Measurements from ENCODE around the gene WRNIP1. TPM values are rescaled to one million over a fixed set of nuclear protein-coding genes. Genes with fewer than 3 reads are reported as not detected.

Gene WRNIP1
- total and polyA plus RNA-seq, 9 of the 15 experiments (the other 6 are each of a cell fraction or from before 2014, with no cell fraction given): 13.2 to 63.6 (median 48.6) TPM

DNA sequence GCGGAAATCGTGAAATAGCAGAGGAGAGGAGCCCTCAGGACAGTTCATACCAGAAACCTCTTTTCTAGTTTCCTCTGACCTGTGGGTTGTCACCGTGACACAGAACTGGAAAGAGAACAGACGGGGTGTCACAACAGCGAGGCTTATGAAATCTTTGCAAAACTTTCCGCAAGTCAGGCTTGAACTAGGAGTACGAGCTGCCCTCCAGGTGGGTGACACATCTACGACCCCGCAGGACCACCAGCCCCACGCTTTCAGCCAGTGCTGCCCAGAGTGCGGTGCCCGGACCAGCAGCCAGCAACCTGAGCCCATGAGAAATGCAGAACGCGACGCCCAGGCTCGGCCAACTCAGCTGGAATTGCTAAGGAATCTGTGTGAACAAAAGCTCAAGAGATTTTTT lies 30.8 kb downstream of the WRNIP1 start:
- POLR2A ChIA-PET: interaction anchor here (1.8 to 2.8 kb wide), 2 partner anchors 13 to 19 kb away, joined by 4 to 12 read pairs; no protein-coding TSS in a partner anchor
- intact Hi-C loops (cut with micrococcal nuclease): no loop called here
- WGBS (ENCODE audit: insufficient coverage, low coverage, missing lambda C conversion rate): 96% methylated on average over 16 of the region's 16 CpGs
- no peak for TF ChIP-seq KLF13 (tag; IDR thresholded peaks at IDR 0.05; ENCODE audit: borderline replicate concordance, low read depth)
- TF ChIP-seq FOSL1 (tag; conservative IDR thresholded peaks at IDR 0.05): no peak
- TF ChIP-seq, protein P1, sequence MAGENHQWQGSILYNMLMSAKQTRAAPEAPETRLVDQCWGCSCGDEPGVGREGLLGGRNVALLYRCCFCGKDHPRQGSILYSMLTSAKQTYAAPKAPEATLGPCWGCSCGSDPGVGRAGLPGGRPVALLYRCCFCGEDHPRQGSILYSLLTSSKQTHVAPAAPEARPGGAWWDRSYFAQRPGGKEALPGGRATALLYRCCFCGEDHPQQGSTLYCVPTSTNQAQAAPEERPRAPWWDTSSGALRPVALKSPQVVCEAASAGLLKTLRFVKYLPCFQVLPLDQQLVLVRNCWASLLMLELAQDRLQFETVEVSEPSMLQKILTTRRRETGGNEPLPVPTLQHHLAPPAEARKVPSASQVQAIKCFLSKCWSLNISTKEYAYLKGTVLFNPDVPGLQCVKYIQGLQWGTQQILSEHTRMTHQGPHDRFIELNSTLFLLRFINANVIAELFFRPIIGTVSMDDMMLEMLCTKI (IDR thresholded peaks at IDR 0.05; ENCODE audit: partially characterized antibody): no peak
- no peak for TF ChIP-seq JUND (IDR thresholded peaks at IDR 0.05; ENCODE audit: borderline replicate concordance, low read depth, low read length)
- TF ChIP-seq JUND (tag; IDR thresholded peaks at IDR 0.05; ENCODE audit: borderline replicate concordance, low read depth, low read length): no peak
- TF ChIP-seq, protein P2, sequence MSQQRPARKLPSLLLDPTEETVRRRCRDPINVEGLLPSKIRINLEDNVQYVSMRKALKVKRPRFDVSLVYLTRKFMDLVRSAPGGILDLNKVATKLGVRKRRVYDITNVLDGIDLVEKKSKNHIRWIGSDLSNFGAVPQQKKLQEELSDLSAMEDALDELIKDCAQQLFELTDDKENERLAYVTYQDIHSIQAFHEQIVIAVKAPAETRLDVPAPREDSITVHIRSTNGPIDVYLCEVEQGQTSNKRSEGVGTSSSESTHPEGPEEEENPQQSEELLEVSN (IDR thresholded peaks at IDR 0.05; ENCODE audit: borderline replicate concordance in 1 of 2, extremely low read depth in 1 of 2, insufficient read depth in 1 of 2, insufficient read length in 1 of 2, low read depth in 1 of 2, low read length in 1 of 2, poor library complexity in 1 of 2, severe bottlenecking in 1 of 2): no peak
- no peak for TF ChIP-seq PHTF2 (CRISPR knock-in tag; IDR thresholded peaks at IDR 0.05)
- no peak for TF ChIP-seq SMARCE1 (IDR thresholded peaks at IDR 0.05)
- TF ChIP-seq, protein P3, sequence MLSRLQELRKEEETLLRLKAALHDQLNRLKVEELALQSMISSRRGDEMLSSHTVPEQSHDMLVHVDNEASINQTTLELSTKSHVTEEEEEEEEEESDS (CRISPR knock-in tag; IDR thresholded peaks at IDR 0.05): no peak
- TF ChIP-seq ZFP30 (CRISPR knock-in tag; IDR thresholded peaks at IDR 0.05; ENCODE audit: borderline replicate concordance): no peak
- TF ChIP-seq CEBPB (tag; IDR thresholded peaks at IDR 0.05): no peak
- TF ChIP-seq PHB2 (IDR thresholded peaks at IDR 0.05; ENCODE audit: low read depth): no peak
- no peak for TF ChIP-seq CREB1 (IDR thresholded peaks at IDR 0.05)
- no peak for TF ChIP-seq CREB1 (CRISPR knock-in tag; IDR thresholded peaks at IDR 0.05)
- no peak for TF ChIP-seq CCNT2 (IDR thresholded peaks at IDR 0.05; ENCODE audit: borderline replicate concordance, extremely low read depth, insufficient read length, low read depth, low read length)
- TF ChIP-seq, protein P4, sequence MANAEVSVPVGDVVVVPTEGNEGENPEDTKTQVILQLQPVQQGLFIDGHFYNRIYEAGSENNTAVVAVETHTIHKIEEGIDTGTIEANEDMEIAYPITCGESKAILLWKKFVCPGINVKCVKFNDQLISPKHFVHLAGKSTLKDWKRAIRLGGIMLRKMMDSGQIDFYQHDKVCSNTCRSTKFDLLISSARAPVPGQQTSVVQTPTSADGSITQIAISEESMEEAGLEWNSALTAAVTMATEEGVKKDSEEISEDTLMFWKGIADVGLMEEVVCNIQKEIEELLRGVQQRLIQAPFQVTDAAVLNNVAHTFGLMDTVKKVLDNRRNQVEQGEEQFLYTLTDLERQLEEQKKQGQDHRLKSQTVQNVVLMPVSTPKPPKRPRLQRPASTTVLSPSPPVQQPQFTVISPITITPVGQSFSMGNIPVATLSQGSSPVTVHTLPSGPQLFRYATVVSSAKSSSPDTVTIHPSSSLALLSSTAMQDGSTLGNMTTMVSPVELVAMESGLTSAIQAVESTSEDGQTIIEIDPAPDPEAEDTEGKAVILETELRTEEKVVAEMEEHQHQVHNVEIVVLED (CRISPR knock-in tag; IDR thresholded peaks at IDR 0.05): no peak
- no peak for TF ChIP-seq SP2 (IDR thresholded peaks at IDR 0.05; ENCODE audit: extremely low read depth, low read depth, low read length, poor library complexity, severe bottlenecking)
- TF ChIP-seq MECOM (CRISPR knock-in tag; IDR thresholded peaks at IDR 0.05): no peak
- TF ChIP-seq, protein P5, sequence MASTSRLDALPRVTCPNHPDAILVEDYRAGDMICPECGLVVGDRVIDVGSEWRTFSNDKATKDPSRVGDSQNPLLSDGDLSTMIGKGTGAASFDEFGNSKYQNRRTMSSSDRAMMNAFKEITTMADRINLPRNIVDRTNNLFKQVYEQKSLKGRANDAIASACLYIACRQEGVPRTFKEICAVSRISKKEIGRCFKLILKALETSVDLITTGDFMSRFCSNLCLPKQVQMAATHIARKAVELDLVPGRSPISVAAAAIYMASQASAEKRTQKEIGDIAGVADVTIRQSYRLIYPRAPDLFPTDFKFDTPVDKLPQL (IDR thresholded peaks at IDR 0.05; ENCODE audit: extremely low read depth, insufficient read length): no peak

More for the DNA sequence above, 30.8 kb downstream of the WRNIP1 start:
- no TSS peak for BruUV-seq (replicated peaks)
- ATAC-seq (no peak), DNase-seq (ENCODE audit: extremely low read depth in 1 of 4, low spot score in 3 of 4) (no peak), FAIRE-seq (no peak)
- no peaks in the 10 kb centered on the region for H3K27me3 ChIP-seq (ENCODE audit: control insufficient read depth in 2 of 2, insufficient read depth in 2 of 2, low read length in 2 of 2)
- no peak overlapping the region for H3K4me3 ChIP-seq
- no peaks in the 10 kb centered on the region for H3K79me2 ChIP-seq (ENCODE audit: control insufficient read depth, insufficient read depth, low read length)
- peaks cover 13 to 14% of the 10 kb centered on the region in 2 experiments for H3K4me1 ChIP-seq (replicated peaks in 1 of 2; ENCODE audit: control insufficient read depth in 2 of 2, insufficient read depth in 2 of 2, low read length in 2 of 2)
- no peak overlapping the region for H3K4me2 ChIP-seq (ENCODE audit: insufficient read depth, low read length)
- 0 out of 2 replicates have a peak, but pooled peaks cover 4% of the 10 kb centered on the region for H3K9me3 ChIP-seq (replicated peaks; ENCODE audit: control insufficient read depth, insufficient read depth, low read depth, low read length)
- no peaks in the 10 kb centered on the region for H3K9me1 ChIP-seq (ENCODE audit: control insufficient read depth, insufficient read depth, low read length)
- no peaks in the 10 kb centered on the region for H3K36me3 ChIP-seq (ENCODE audit: control insufficient read depth, insufficient read depth, low read length)
- H2AFZ ChIP-seq (ENCODE audit: low read depth, low read length): no peak overlapping the region
- H3K9ac ChIP-seq (ENCODE audit: insufficient read depth in 1 of 2, low read depth in 2 of 2, low read length in 2 of 2): no peak overlapping the region
- CTCF ChIA-PET (ENCODE audit: low intra/inter-chr PET ratio): no interaction called here
- no peak overlapping the region for H3K27ac ChIP-seq (ENCODE audit: extremely low read depth, low read depth, low read length)
- in situ Hi-C loops (cut with MboI): no loop called here
- H4K20me1 ChIP-seq (replicated peaks; ENCODE audit: control insufficient read depth, insufficient read depth, low read length): no peaks in the 10 kb centered on the region
